Thyroid gland (tissue), 4 donors: Measurements from ENCODE around the gene HECW1.

Experiments
- POLR2A ChIP-seq, 2 donors: fragments of 450-650 bp; IDR thresholded peaks; one replicate each; pipeline ENCODE4 v1.6.1; 2017; ENCODE audit warnings: antibody characterized with exemption in 2 of 2, mild to moderate bottlenecking in 2 of 2, moderate library complexity in 1 of 2
- TF ChIP-seq, protein P1 (sequence below), 6 experiments: fragments of 200-600 bp in 3 of 6; fragments of 450-650 bp in 3 of 6; sonication (generic) in 3 of 6; IDR thresholded peaks; one replicate each; pipeline ENCODE4 v1.5.1; 2016 to 2019; ENCODE audit warnings: antibody characterized with exemption in 6 of 6, mild to moderate bottlenecking in 2 of 6, inconsistent platforms in 1 of 6, moderate library complexity in 1 of 6

DNA sequence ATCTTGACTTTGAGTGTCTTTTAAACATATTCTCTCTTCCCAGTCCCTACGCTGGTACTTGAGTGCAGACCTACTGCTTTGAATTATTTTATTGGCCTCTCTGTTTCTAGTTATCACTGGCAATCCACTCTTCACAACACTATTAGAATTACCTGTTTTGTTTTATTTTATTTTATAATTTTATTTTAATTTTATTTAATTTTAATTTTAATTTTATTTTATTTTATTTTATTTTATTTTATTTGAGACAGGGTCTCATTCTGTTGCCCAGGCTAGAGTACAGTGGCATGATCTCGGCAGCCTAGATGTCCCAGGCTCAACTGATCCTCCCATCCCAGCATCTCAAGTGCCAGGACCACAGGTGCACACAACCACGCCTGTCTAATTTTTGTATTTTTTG, 477.3 kb downstream of the HECW1 start:
- TF ChIP-seq, protein P1, sequence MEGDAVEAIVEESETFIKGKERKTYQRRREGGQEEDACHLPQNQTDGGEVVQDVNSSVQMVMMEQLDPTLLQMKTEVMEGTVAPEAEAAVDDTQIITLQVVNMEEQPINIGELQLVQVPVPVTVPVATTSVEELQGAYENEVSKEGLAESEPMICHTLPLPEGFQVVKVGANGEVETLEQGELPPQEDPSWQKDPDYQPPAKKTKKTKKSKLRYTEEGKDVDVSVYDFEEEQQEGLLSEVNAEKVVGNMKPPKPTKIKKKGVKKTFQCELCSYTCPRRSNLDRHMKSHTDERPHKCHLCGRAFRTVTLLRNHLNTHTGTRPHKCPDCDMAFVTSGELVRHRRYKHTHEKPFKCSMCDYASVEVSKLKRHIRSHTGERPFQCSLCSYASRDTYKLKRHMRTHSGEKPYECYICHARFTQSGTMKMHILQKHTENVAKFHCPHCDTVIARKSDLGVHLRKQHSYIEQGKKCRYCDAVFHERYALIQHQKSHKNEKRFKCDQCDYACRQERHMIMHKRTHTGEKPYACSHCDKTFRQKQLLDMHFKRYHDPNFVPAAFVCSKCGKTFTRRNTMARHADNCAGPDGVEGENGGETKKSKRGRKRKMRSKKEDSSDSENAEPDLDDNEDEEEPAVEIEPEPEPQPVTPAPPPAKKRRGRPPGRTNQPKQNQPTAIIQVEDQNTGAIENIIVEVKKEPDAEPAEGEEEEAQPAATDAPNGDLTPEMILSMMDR (IDR thresholded peaks at IDR 0.05): no peak
- TF ChIP-seq POLR2A (IDR thresholded peaks at IDR 0.05): no peak
